K562 (cell line): ENCODE measurements around the gene PDLIM4. TPM values are rescaled to one million over a fixed set of nuclear protein-coding genes. Genes with fewer than 3 reads are reported as not detected.

ENCODE experiments used
- ATAC-seq: fragments of 200-7000 bp; cut with Tn5 transposase; 3 replicates; pipeline ENCODE4 v1.9.1; 2020; ENCODE audit warnings: moderate library complexity
- BruUV-seq: library from RNA; stranded (reverse); fragments of 400-500 nt; replicated peaks from 2 replicates; lab custom pipeline; 2021; lab: Mats Ljungman, UMichigan
- CTCF ChIA-PET: fragments of 300-600 bp; formaldehyde crosslinking; extraction: SDS; loops from one replicate; lab custom pipeline; 2021; ENCODE audit warnings: low intra/inter-chr PET ratio; lab: Yijun Ruan, JAX
- POLR2A ChIA-PET: fragments of 300-600, 350-650 bp; sonication (Branson Sonifier 250); formaldehyde crosslinking; extraction: SDS; loops from one replicate; lab custom pipeline; 2021; ENCODE audit warnings: antibody characterized with exemption, inconsistent platforms; lab: Yijun Ruan, JAX
- DNase-seq, 4 experiments: peaks; one replicate each; pipeline versions ENCODE4 v3.0.0 to v3.0.0-alpha.2; 2011 to 2018; ENCODE audit warnings: low spot score in 3 of 4, mixed read lengths in 3 of 4; ENCODE audit errors: extremely low read depth in 1 of 4
- FAIRE-seq: peaks from 2 replicates; lab custom pipeline; 2011; peaks lifted over from hg19 to GRCh38; lab: Jason Lieb, UNC
- H2AFZ ChIP-seq: 2 replicates; pipeline ENCODE4 v1.6.0; 2011; ENCODE audit warnings: low read depth, low read length, control low read depth, inconsistent platforms
- H3K27ac ChIP-seq: fragments of 200-600 bp; 3 replicates; pipeline ENCODE4 v1.8.0; 2011; ENCODE audit warnings: low read depth, mild to moderate bottlenecking, control low read depth, inconsistent platforms, low read length, moderate library complexity, mixed read lengths; ENCODE audit errors: extremely low read depth
- H3K27me3 ChIP-seq, 2 experiments: fragments of 300-600 bp in 1 of 2; 2 replicates in 1 of 2; 3 replicates in 1 of 2; pipeline versions ENCODE4 v1.6.0 to v1.8.0; 2011; ENCODE audit warnings: inconsistent platforms in 2 of 2, low read length in 2 of 2, mild to moderate bottlenecking in 1 of 2, mixed read lengths in 1 of 2, moderate library complexity in 1 of 2; ENCODE audit not compliant: control insufficient read depth in 2 of 2, insufficient read depth in 2 of 2
- H3K36me3 ChIP-seq: fragments of 300-600 bp; 3 replicates; pipeline ENCODE4 v1.8.0; 2011; ENCODE audit warnings: mild to moderate bottlenecking, low read length, inconsistent platforms; ENCODE audit not compliant: control insufficient read depth, insufficient read depth
- H3K4me1 ChIP-seq, 2 experiments: fragments of 200-600 bp in 1 of 2; replicated peaks in 1 of 2; 2 replicates in 1 of 2; 3 replicates in 1 of 2; pipeline versions ENCODE4 v1.5.1 to v1.8.0; 2011; ENCODE audit warnings: inconsistent platforms in 2 of 2, low read length in 2 of 2, mild to moderate bottlenecking in 1 of 2, mixed read lengths in 1 of 2, moderate library complexity in 1 of 2; ENCODE audit not compliant: control insufficient read depth in 2 of 2, insufficient read depth in 2 of 2
- H3K4me2 ChIP-seq: 2 replicates; pipeline ENCODE4 v1.6.1; 2011; ENCODE audit warnings: low read length, control low read depth, inconsistent platforms, mixed read lengths; ENCODE audit not compliant: insufficient read depth
- H3K4me3 ChIP-seq: fragments of 200-600 bp; sonication (generic), shearing (Covaris generic); 2 replicates; pipeline ENCODE4 v1.5.1; 2016; ENCODE audit warnings: control low read depth, inconsistent platforms
- H3K79me2 ChIP-seq: fragments of 200-600 bp; 3 replicates; pipeline ENCODE4 v1.8.0; 2011; ENCODE audit warnings: low read length, inconsistent platforms; ENCODE audit not compliant: control insufficient read depth, insufficient read depth
- H3K9ac ChIP-seq, 2 experiments: 2 replicates each; pipeline versions ENCODE4 v1.6.0 to v1.6.1; 2011; ENCODE audit warnings: low read depth in 2 of 2, low read length in 2 of 2, control low read depth in 1 of 2, inconsistent platforms in 1 of 2, mild to moderate bottlenecking in 1 of 2, mixed read lengths in 1 of 2; ENCODE audit not compliant: insufficient read depth in 1 of 2
- H3K9me1 ChIP-seq: one replicate; pipeline ENCODE4 v1.6.0; 2011; ENCODE audit warnings: inconsistent platforms, mild to moderate bottlenecking, low read length, moderate library complexity; ENCODE audit not compliant: control insufficient read depth, insufficient read depth
- H3K9me3 ChIP-seq: replicated peaks from 2 replicates; pipeline ENCODE4 v1.5.1; 2011; ENCODE audit warnings: low read depth, low read length, inconsistent platforms; ENCODE audit not compliant: control insufficient read depth, insufficient read depth
- H4K20me1 ChIP-seq: replicated peaks from 2 replicates; pipeline ENCODE4 v1.6.1; 2011; ENCODE audit warnings: low read length, inconsistent platforms, mixed read lengths; ENCODE audit not compliant: control insufficient read depth, insufficient read depth
- BDP1 ChIP-seq: IDR thresholded peaks from 3 replicates; pipeline ENCODE4 v1.6.1; 2011; ENCODE audit not compliant: insufficient read length, insufficient read depth
- CBX2 ChIP-seq: fragments of 200-600 bp; sonication (generic); IDR thresholded peaks from one replicate; pipeline ENCODE4 v1.6.1; 2012; ENCODE audit warnings: mild to moderate bottlenecking, low read length, inconsistent platforms; ENCODE audit not compliant: insufficient read depth, poor library complexity, severe bottlenecking
- ETV5 ChIP-seq: sonication (generic); formaldehyde crosslinking; IDR thresholded peaks from 2 replicates; pipeline ENCODE4 v1.4.0; 2020; ENCODE audit warnings: low read depth, mild to moderate bottlenecking, missing genetic modification reagents
- FOXJ3 ChIP-seq: sonication (generic); formaldehyde crosslinking; IDR thresholded peaks from 2 replicates; pipeline ENCODE4 v1.4.0; 2020; ENCODE audit warnings: mild to moderate bottlenecking, missing genetic modification reagents
- HDAC8 ChIP-seq: fragments of 450-650 bp; IDR thresholded peaks from 2 replicates; pipeline ENCODE4 v1.6.1; 2016; ENCODE audit warnings: mild to moderate bottlenecking, missing genetic modification characterization, moderate library complexity, missing compliant biosample characterization
- HNRNPUL1 ChIP-seq: fragments of 200-400 bp; formaldehyde crosslinking; IDR thresholded peaks from 2 replicates; pipeline ENCODE4 v1.6.1; 2017; ENCODE audit warnings: low read length
- MEIS2 ChIP-seq: fragments of 450-650 bp; IDR thresholded peaks from 2 replicates; pipeline ENCODE4 v1.6.1; 2014; ENCODE audit warnings: mild to moderate bottlenecking; ENCODE audit not compliant: partially characterized antibody
- PTTG1 ChIP-seq: fragments of 450-650 bp; IDR thresholded peaks from 2 replicates; pipeline ENCODE4 v1.6.1; 2016; ENCODE audit warnings: low read depth, mild to moderate bottlenecking, missing genetic modification characterization, missing compliant biosample characterization
- SIRT6 ChIP-seq: IDR thresholded peaks from one replicate; pipeline ENCODE4 v1.6.1; 2012; ENCODE audit warnings: low read depth, mild to moderate bottlenecking, control low read depth, inconsistent platforms, low read length, moderate library complexity
- SPI1 ChIP-seq: IDR thresholded peaks from 2 replicates; pipeline ENCODE4 v1.6.1; 2011; ENCODE audit warnings: low read depth, low read length, control low read depth, borderline replicate concordance
- SRSF3 ChIP-seq: fragments of 200-400 bp; formaldehyde crosslinking; IDR thresholded peaks from 2 replicates; pipeline ENCODE4 v1.6.1; 2016; ENCODE audit warnings: mild to moderate bottlenecking, low read length, moderate library complexity; ENCODE audit not compliant: insufficient read depth
- YY1 ChIP-seq, 3 experiments: IDR thresholded peaks; 2 replicates each; pipeline ENCODE4 v1.6.1; 2011; ENCODE audit warnings: low read length in 2 of 3, mild to moderate bottlenecking in 2 of 3, moderate library complexity in 2 of 3, borderline replicate concordance in 1 of 3, control low read depth in 1 of 3, low read depth in 1 of 3; ENCODE audit not compliant: insufficient read depth in 3 of 3, insufficient replicate concordance in 2 of 3, control insufficient read depth in 1 of 3, insufficient read length in 1 of 3; ENCODE audit errors: extremely low read depth in 1 of 3
- ZNF184 ChIP-seq: sonication (generic); formaldehyde crosslinking; IDR thresholded peaks from 2 replicates; pipeline ENCODE4 v1.5.0; 2020; ENCODE audit warnings: missing genetic modification reagents
- ZNF239 ChIP-seq: fragments of 250-450 bp; sonication (Bioruptor Pico); IDR thresholded peaks from 2 replicates; pipeline ENCODE4 v1.4.0; 2020; ENCODE audit warnings: mild to moderate bottlenecking
- ZNF347 ChIP-seq: fragments of 450-650 bp; formaldehyde crosslinking; IDR thresholded peaks from 2 replicates; pipeline ENCODE4 v1.4.0; 2020; ENCODE audit warnings: low read depth, mild to moderate bottlenecking, moderate library complexity
- ZNF707 ChIP-seq: fragments of 250-450 bp; sonication (Bioruptor Pico); conservative IDR thresholded peaks from 2 replicates; pipeline ENCODE4 v1.8.0; 2022; ENCODE audit warnings: inconsistent platforms, mild to moderate bottlenecking, moderate library complexity
- WGBS: fragments of 100-300 bp; shearing (Covaris generic); methylation state at CpG from one replicate; pipeline ENCODE4 v1.1.6; 2016; ENCODE audit warnings: low coverage, mixed read lengths; ENCODE audit not compliant: insufficient coverage; ENCODE audit errors: missing lambda C conversion rate; 5-methylcytosine and 5-hydroxymethylcytosine counted together
- in situ Hi-C: fragments of 300-500 bp; cut with MboI; formaldehyde crosslinking; loops from 4 replicates; pipeline ENCODE4 v1.15.0; 2018; ENCODE audit warnings: inconsistent platforms, mixed read lengths
- intact Hi-C: fragments of 100-400 bp; cut with micrococcal nuclease; formaldehyde crosslinking; loops from 2 replicates; pipeline ENCODE4 v1.14.2; 2022
- polyA plus RNA-seq, 8 experiments: library from polyadenylated mRNA; depleted of rRNA in 4 of 8; stranded (reverse) in 5 of 8; unstranded in 3 of 8; fragments of >200 nt; fragmentation: Nextera tagmentation in 2 of 8; fragmentation: Illumina TruSeq in 1 of 8; extraction: Ambion mirVana in 2 of 8; extraction: Trizol in 1 of 8; gene quantifications; 2 replicates each; pipeline versions ENCODE4 v1.2.1 to v1.2.3, GENCODE V29; 2011 to 2014; ENCODE audit warnings: inconsistent platforms in 1 of 8, missing spikeins in 1 of 8
- total RNA-seq, 7 experiments: library from RNA; depleted of rRNA in 6 of 7; stranded (reverse); fragments of >200 nt in 6 of 7; fragmentation: Illumina TruSeq in 2 of 7; extraction: Trizol in 2 of 7; gene quantifications; 2 replicates each; pipeline versions ENCODE4 v1.2.1 to v1.2.3, GENCODE V29; 2011 to 2021; ENCODE audit warnings: low replicate concordance in 1 of 7
- TF ChIP-seq, protein P1 (sequence below): fragments of 250-450 bp; sonication (Bioruptor Pico); IDR thresholded peaks from 2 replicates; pipeline ENCODE4 v1.5.0; 2021
- TF ChIP-seq, protein P2 (sequence below), 2 experiments: fragments of 450-650 bp in 1 of 2; sonication (generic) in 1 of 2; formaldehyde crosslinking; conservative IDR thresholded peaks; 2 replicates each; pipeline versions ENCODE4 v1.4.0 to v1.8.1; 2020 to 2022; ENCODE audit warnings: mild to moderate bottlenecking in 1 of 2, missing genetic modification reagents in 1 of 2
- TF ChIP-seq, protein P3 (sequence below): fragments of 450-650 bp; formaldehyde crosslinking; IDR thresholded peaks from 2 replicates; pipeline ENCODE4 v1.4.0; 2020; ENCODE audit warnings: mild to moderate bottlenecking, moderate library complexity

The PDLIM4 gene
- total and polyA plus RNA-seq, 9 of the 15 experiments (the other 6 are each of a cell fraction or from before 2014, with no cell fraction given), result 0.28 to 32.8 (median 13.1) TPM

DNA sequence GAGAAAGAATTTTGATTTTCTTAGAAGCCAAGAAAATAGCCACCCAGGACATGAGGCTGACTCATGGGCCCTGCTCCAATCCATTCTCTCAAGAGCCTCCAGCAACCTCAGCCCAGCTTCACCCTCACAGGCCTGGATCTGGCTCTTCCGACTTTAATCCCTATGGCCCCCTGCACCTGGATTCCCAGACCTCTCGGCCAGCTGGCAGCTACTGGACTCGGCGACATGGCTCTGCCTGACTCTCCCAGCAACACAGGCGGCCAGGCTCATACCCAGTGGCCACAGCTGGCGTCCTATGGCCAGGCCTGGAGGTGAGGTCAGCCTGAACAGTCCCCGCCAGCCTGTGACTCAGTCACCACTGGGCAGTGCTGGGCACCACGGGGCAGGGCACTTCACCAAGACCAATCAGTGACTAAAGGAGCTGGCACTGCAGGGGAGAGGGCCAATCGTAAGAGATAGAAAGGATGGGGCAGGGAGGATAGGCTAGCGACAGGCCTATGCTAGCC is 6.2 kb upstream of the PDLIM4 start (continued):
- TF ChIP-seq ETV5 (CRISPR knock-in tag), result no peak
- TF ChIP-seq SRSF3, result no peak
- TF ChIP-seq ZNF239 (CRISPR knock-in tag), result no peak
- TF ChIP-seq, protein P1, sequence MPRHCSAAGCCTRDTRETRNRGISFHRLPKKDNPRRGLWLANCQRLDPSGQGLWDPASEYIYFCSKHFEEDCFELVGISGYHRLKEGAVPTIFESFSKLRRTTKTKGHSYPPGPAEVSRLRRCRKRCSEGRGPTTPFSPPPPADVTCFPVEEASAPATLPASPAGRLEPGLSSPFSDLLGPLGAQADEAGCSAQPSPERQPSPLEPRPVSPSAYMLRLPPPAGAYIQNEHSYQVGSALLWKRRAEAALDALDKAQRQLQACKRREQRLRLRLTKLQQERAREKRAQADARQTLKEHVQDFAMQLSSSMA (CRISPR knock-in tag), result no peak
- TF ChIP-seq HDAC8 (tag), result no peak

DNA sequence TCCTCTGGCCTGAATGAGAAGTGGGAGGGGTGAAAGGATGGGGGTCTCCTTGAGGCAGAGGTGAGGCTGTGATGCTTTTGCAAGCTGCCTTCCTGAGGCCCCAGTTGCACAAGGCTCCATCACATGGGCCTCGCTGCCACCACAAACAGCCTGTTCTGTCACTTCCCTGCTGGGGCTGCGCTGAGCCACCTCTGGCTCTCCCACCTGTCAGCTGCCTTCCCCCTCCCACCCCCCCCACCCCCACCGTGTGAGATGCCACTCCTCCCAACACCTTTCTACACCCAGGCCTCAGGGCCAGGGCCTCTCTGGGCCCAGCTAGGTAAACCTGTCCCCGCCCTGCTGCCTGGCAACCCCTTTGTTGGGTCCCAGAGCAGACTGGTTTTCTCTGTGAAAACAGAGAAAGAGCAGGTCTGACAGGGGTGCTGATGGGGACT is 4.5 kb upstream of the PDLIM4 start:
- Histone ChIP-seq H3K4me3 (no peak overlapping the region), H3K36me3 (no peaks in the 10 kb centered on the region), H3K4me2 (no peak overlapping the region), H3K9ac (peak overlapping the region in 1 of 2 experiments; percentile 40; a peak in 1 of 4 replicates), H4K20me1 (no peaks in the 10 kb centered on the region), H3K9me3 (no peaks in the 10 kb centered on the region; the same call in 1 of the 2 replicates), H2AFZ (no peak overlapping the region), H3K27me3 (no peaks in the 10 kb centered on the region), H3K27ac (no peak overlapping the region), H3K79me2 (peaks cover 5% of the 10 kb centered on the region), H3K9me1 (no peaks in the 10 kb centered on the region), H3K4me1 (peaks cover 0 to 16% of the 10 kb centered on the region in 2 experiments; a peak in 3 of 5 replicates)
- no peak for DNase-seq
- no peak for FAIRE-seq
- POLR2A ChIA-PET, result interaction anchor here (0.7 kb wide), 1 partner anchor 24 kb away, joined by 3 read pairs; no protein-coding TSS in a partner anchor
- BruUV-seq, result no TSS peak
- in situ Hi-C loops, result no loop called here
- no peak for ATAC-seq
- CTCF ChIA-PET, result no interaction called here
- intact Hi-C loops, result no loop called here
- WGBS, result 71% methylated on average over 2 of the region's 4 CpGs
- TF ChIP-seq SPI1 (no peak), ZNF707 (CRISPR knock-in tag) (no peak), MEIS2 (no peak), PTTG1 (tag) (no peak), BDP1 (no peak), ZNF347 (CRISPR knock-in tag) (no peak), HNRNPUL1 (no peak), SIRT6 (no peak), FOXJ3 (CRISPR knock-in tag) (no peak), CBX2 (no peak), ZNF184 (CRISPR knock-in tag) (no peak), YY1 (IDR thresholded peaks at IDR 0.05; ENCODE audit: borderline replicate concordance in 1 of 3, control insufficient read depth in 1 of 3, extremely low read depth in 1 of 3, insufficient read depth in 3 of 3, insufficient read length in 1 of 3, insufficient replicate concordance in 2 of 3, low read depth in 1 of 3, low read length in 2 of 3) (no peak)
- TF ChIP-seq, protein P2, sequence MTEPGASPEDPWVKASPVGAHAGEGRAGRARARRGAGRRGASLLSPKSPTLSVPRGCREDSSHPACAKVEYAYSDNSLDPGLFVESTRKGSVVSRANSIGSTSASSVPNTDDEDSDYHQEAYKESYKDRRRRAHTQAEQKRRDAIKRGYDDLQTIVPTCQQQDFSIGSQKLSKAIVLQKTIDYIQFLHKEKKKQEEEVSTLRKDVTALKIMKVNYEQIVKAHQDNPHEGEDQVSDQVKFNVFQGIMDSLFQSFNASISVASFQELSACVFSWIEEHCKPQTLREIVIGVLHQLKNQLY (CRISPR knock-in tag; conservative IDR thresholded peaks at IDR 0.05), result no peak
- TF ChIP-seq, protein P3, sequence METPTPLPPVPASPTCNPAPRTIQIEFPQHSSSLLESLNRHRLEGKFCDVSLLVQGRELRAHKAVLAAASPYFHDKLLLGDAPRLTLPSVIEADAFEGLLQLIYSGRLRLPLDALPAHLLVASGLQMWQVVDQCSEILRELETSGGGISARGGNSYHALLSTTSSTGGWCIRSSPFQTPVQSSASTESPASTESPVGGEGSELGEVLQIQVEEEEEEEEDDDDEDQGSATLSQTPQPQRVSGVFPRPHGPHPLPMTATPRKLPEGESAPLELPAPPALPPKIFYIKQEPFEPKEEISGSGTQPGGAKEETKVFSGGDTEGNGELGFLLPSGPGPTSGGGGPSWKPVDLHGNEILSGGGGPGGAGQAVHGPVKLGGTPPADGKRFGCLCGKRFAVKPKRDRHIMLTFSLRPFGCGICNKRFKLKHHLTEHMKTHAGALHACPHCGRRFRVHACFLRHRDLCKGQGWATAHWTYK (CRISPR knock-in tag), result no peak
